SJSA1 (cell line): ENCODE measurements around the gene KHDC4. TPM values are rescaled to one million over a fixed set of nuclear protein-coding genes. Genes with fewer than 3 reads are reported as not detected.
"Not testable (repeated sequence)": the region's sequence is repeated elsewhere in the genome, so short reads cannot be mapped to it uniquely, and the experiment has no call there.

Source experiments
- DNase-seq, 2 experiments: peaks; one replicate each; pipeline ENCODE4 v3.0.0-alpha.2; 2015 to 2020; ENCODE audit warnings: low spot score in 2 of 2, low read depth in 1 of 2
- H3K27ac ChIP-seq: fragments of 250-450 bp; sonication (Bioruptor Pico); 2 replicates; pipeline ENCODE4 v1.5.1; 2020; ENCODE audit warnings: mild to moderate bottlenecking, moderate library complexity
- H3K27me3 ChIP-seq: fragments of 250-450 bp; sonication (Bioruptor Pico); replicated peaks from 2 replicates; pipeline ENCODE4 v1.5.1; 2020; ENCODE audit warnings: mild to moderate bottlenecking, moderate library complexity
- H3K36me3 ChIP-seq: fragments of 250-450 bp; sonication (Bioruptor Pico); 2 replicates; pipeline ENCODE4 v1.5.1; 2020; ENCODE audit warnings: mild to moderate bottlenecking
- H3K4me1 ChIP-seq: fragments of 250-450 bp; sonication (Bioruptor Pico); replicated peaks from 2 replicates; pipeline ENCODE4 v1.6.1; 2021; ENCODE audit warnings: mild to moderate bottlenecking
- H3K4me3 ChIP-seq: fragments of 250-450 bp; sonication (Bioruptor Pico); 2 replicates; pipeline ENCODE4 v1.5.1; 2020; ENCODE audit warnings: mild to moderate bottlenecking
- H3K9me3 ChIP-seq: fragments of 250-450 bp; sonication (Bioruptor Pico); replicated peaks from 2 replicates; pipeline ENCODE4 v1.5.1; 2020; ENCODE audit warnings: mild to moderate bottlenecking
- total RNA-seq: library from RNA; depleted of rRNA; stranded (reverse); fragments of >200 nt; shearing (Covaris generic); gene quantifications from 2 replicates; pipeline ENCODE4 v1.2.3, GENCODE V29; 2014

KHDC4 gene
- total RNA-seq, 1 experiment from 2014 or later: 31.5 TPM

- no peak overlapping the region for H3K27ac ChIP-seq
- H3K36me3 ChIP-seq: peaks cover 13% of the 10 kb centered on the region
- no peak overlapping the region for H3K4me3 ChIP-seq
- H3K4me1 ChIP-seq: peaks cover 15% of the 10 kb centered on the region
- no peaks in the 10 kb centered on the region for H3K9me3 ChIP-seq
- H3K27me3 ChIP-seq: no peaks in the 10 kb centered on the region
- no peak for DNase-seq
Measured at GRCh38 chr1:155941845-155942531, 7.8 kb upstream of the KHDC4 start.

- no peak for DNase-seq
- Histone ChIP-seq H3K27ac (no peak within 1 kb of the TSS), H3K4me1 (peaks cover 15% of the 10 kb centered on the region), H3K9me3 (no peaks in the 10 kb centered on the region), H3K36me3 (peaks cover 6% of the 10 kb centered on the region), H3K27me3 (no peaks in the 10 kb centered on the region), H3K4me3 (no peak within 1 kb of the TSS)
Measured at GRCh38 chr1:155940993-155941844, 7.0 kb upstream of the KHDC4 start, which contains the start of gene RXFP4. TSS of gene RXFP4 (plus strand) at chr1:155941638. CDS start at chr1:155941710, 72 bp downstream.

DNA sequence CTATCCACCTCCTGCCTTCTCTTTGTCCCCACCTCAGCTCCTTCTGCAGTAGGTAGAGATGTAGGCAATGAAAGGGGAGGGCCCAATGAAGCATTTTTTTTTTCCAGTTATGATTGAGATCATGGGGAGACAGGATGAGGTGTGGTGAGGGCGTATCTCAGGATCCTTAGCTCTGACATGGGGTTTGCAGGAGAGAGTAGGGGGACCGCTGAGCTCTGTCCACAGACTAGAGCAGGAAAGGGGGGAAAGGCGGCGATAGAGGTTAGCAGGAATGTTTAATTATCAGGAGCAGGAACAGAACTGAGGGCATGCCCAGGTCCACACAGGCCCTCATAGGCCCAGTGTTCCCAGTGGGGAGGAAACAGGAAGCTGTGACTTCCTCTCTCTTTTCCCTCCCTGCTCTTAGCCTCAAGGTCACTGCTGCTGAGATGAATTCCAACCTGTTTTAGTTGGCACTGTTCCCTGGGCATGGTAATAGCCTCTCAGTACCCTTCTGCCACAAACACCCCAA is 6.3 kb upstream of the KHDC4 start:
- no peak overlapping the region for H3K4me3 ChIP-seq
- no peaks in the 10 kb centered on the region for H3K27me3 ChIP-seq
- H3K27ac ChIP-seq: no peak overlapping the region
- no peaks in the 10 kb centered on the region; the same call in 1 of the 2 replicates for H3K36me3 ChIP-seq
- peak in 1 of 2 experiments; percentile 39 for DNase-seq
- H3K4me1 ChIP-seq: peaks cover 15% of the 10 kb centered on the region
- no peaks in the 10 kb centered on the region for H3K9me3 ChIP-seq

DNA sequence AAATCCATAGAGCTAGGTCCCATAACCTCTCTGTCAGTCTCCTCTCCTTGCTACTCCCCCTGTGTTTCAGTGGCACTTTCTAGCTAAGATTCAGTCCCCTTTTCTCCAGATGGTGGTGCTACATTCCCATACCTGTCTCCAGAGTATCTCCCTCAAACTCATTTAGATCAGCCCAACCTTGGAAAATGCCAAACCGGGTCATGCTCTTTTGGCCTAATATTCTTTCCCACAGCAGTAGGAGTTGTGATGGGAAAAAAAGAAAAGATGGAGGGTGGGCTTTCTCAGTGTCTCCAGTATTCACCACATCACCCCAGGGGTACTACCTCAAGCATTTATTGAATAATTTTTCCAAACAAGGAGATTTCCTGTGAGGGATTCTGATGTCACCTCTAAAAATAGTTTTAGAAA is 4.0 kb upstream of the KHDC4 start:
- Histone ChIP-seq H3K27ac (no peak overlapping the region), H3K4me3 (no peak overlapping the region), H3K36me3 (peaks cover 9% of the 10 kb centered on the region), H3K9me3 (no peaks in the 10 kb centered on the region), H3K4me1 (peaks cover 21% of the 10 kb centered on the region), H3K27me3 (no peaks in the 10 kb centered on the region)
- peak in 1 of 2 experiments; percentile 52 for DNase-seq

DNA sequence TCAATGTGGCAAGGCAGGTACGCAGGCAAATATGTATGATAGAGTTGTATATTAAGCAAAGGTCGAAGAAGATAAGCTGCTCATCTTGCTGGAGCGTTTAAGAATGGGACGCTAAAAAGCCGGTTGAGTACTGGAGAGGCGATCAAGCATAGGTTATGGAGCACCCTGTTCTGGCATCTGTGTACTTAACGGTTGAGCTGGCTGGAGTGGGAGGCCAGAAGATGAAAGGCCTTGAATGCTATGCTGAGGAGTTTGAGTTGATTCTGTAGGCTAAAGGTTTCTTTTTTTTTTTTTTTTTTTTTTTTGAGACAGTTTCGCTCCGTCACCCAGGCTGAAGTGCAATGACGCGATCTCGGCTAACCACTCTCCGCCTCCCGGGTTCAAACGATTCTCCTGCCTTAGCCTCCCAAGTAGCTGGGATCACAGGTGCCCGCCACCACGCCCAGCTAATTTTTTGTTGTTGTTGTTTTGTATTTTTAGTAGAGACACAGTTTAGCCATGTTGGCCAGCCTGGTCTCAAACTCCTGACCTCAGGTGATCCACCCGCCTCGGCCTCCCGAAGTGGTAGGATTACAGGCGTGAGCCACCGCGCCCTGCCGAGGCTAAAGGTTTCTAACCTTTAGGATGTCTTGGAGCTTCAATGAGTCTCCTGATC is 850 bp upstream of the KHDC4 start:
- Histone ChIP-seq H3K36me3 (peaks cover 41% of the 10 kb centered on the region), H3K27me3 (no peaks in the 10 kb centered on the region), H3K4me3 (peak overlapping the region; percentile 55), H3K27ac (peak overlapping the region; percentile 58), H3K4me1 (peaks cover 31% of the 10 kb centered on the region), H3K9me3 (no peaks in the 10 kb centered on the region)
- DNase-seq: no peak

DNA sequence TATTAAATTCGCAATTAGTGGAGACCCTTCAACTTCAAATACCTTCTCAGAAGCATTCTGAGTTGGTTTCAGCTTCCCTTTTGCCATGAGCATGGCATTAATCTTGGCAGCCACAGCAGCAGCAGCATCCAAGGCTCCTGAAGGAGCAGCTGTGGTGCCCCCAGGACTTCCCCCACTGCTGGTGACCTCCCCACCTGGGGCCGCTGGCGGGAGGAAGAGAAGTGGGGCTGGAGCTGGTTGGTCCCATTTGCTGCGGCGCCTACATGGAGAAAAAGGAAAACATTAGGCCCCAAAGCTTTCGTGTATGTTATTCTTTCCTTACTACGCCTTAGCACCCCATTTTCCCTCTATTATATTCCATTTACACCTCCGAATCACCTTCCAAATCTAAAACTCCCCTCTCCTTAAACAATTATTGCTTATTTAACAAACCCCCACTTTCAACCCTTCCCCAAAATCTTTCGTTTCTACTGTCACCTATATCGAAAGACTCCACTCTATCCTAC is 569 bp downstream of the KHDC4 start:
- Histone ChIP-seq H3K27me3 (no peaks in the 10 kb centered on the region), H3K27ac (peak overlapping the region; percentile 60), H3K36me3 (peaks cover 55% of the 10 kb centered on the region), H3K4me3 (peak overlapping the region; percentile 55), H3K4me1 (peaks cover 30% of the 10 kb centered on the region), H3K9me3 (no peaks in the 10 kb centered on the region)
- no peak for DNase-seq

DNA sequence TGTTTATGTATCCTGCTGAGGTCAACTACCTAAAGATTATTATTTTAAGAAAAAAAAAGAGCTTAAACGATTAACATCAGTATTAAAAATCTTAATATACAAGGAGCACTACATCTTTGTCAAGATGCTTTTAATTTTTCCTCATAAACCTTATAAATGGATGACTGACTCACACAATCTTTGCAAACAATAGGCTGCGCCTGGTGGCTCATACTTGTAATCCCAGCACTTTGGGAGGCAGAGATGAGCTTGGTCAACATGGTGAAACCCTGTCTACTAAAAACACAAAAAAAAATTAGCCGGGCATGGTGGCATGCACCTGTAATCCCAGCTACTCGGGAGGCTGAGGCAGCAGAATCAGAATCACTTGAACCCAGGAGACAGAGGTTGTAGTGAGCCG is 1.7 kb downstream of the KHDC4 start:
- peaks cover 66% of the 10 kb centered on the region for H3K36me3 ChIP-seq
- no peaks in the 10 kb centered on the region for H3K27me3 ChIP-seq
- H3K4me1 ChIP-seq: peaks cover 30% of the 10 kb centered on the region
- H3K9me3 ChIP-seq: no peaks in the 10 kb centered on the region
- H3K27ac ChIP-seq: no peak overlapping the region
- H3K4me3 ChIP-seq: peak overlapping the region; percentile 55
- DNase-seq: no peak

DNA sequence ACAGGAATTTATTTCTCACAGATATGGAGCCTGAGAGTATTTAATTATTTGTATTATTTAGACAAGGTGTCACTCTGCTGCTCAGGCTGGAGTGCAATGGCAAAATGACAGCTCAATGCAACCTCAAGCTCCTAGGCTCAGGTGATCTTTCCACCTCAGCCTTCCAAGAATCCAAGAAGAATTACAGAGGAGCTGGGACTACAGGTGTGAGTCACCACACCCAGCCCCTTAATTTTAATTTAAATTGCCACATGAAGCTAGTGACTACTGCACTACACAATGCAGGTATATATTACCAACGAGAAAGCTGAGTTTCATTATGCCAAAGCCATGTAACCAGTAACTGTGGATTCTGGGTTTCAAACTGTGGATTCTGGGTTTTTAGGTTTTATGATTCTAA is 2.1 kb downstream of the KHDC4 start:
- Histone ChIP-seq H3K36me3 (peaks cover 70% of the 10 kb centered on the region), H3K27ac (peak overlapping the region; percentile 19; the same call in 1 of the 2 replicates), H3K4me3 (no peak overlapping the region), H3K4me1 (peaks cover 30% of the 10 kb centered on the region), H3K9me3 (no peaks in the 10 kb centered on the region), H3K27me3 (no peaks in the 10 kb centered on the region)
- no peak for DNase-seq

DNA sequence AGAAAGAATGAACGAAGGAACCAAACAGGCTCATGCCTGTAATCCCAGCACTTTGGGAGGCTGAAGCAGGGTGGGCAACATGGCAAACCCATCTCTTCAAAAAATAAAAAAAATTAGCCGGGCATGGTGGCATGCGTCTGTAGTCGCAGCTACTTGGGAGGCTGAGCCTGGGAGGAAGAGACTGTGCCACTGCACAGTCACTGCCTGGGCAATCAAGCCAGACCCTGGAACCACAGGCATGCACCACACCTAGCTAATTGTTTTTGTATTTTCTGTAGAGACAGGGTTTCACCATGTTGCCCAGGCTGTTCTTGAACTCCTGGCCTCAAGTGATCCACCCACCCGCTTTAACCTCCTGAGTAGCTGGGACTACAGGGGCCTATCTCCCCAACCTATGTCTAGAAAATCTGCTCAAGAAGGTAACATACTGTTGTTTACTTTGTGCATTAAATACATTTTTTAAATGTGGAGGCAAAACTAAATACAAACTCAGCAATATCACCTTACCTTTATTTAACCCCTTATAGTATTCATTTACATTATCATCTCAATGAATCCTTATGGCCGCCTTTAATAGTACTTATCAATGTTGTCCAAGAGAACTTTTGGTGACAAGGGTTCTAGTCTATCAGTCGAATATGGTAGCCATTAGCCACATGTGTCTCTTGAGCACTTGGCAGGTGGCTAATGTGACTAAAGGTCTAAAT is 2.7 kb downstream of the KHDC4 start:
- peak overlapping the region; percentile 19; the same call in 1 of the 2 replicates for H3K27ac ChIP-seq
- no peaks in the 10 kb centered on the region for H3K9me3 ChIP-seq
- peaks cover 30% of the 10 kb centered on the region for H3K4me1 ChIP-seq
- DNase-seq: no peak
- no peaks in the 10 kb centered on the region for H3K27me3 ChIP-seq
- H3K36me3 ChIP-seq: peaks cover 76% of the 10 kb centered on the region
- no peak overlapping the region for H3K4me3 ChIP-seq

DNA sequence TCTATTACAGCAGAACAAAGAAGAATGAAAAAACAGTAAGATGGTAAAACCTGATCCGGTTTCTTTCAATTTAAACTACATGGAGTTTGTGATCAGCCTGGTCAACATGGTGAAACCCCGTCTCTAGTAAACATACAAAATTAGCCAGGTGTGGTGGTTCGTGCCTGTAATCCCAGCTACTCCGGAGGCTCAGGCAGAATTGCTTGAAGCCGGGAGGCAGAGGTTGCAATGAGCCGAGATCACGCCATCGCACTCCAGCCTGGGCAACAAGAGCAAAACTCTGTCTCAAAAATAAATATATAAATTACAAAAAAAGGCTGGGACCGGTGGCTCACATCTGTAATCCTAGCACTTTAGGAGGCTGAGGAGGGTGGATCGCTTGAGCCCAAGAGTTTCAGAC is 3.5 kb downstream of the KHDC4 start:
- Histone ChIP-seq H3K36me3 (peaks cover 84% of the 10 kb centered on the region), H3K4me1 (peaks cover 30% of the 10 kb centered on the region)
- not testable (repeated sequence) for DNase-seq, H3K9me3 ChIP-seq, H3K27ac ChIP-seq, H3K27me3 ChIP-seq, H3K4me3 ChIP-seq

- H3K27ac ChIP-seq: no peak overlapping the region
- H3K4me3 ChIP-seq: no peak overlapping the region
- no peaks in the 10 kb centered on the region for H3K9me3 ChIP-seq
- no peaks in the 10 kb centered on the region for H3K27me3 ChIP-seq
- no peak for DNase-seq
- H3K36me3 ChIP-seq: peaks cover 100% of the 10 kb centered on the region
- peaks cover 27% of the 10 kb centered on the region for H3K4me1 ChIP-seq
Measured at GRCh38 chr1:155929057-155929456, 5.2 kb downstream of the KHDC4 start.

DNA sequence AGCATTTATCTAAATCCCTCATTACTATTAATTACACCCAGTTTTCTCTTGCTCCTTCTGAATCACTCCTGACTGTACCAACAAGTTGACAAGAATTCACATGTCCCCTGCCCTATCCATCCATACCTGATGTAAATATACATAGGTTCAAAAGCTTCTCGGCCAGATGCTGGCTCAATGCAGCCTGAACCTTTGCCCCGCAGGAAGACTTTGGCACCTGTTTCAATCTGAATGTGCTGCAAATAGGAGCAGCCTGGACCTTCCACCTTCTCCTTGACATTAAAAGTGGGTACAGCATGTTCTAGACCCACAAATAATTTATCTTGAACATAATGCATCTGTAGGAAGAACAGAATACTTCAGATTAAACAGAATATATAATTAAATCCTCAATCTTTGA is 8.7 kb downstream of the KHDC4 start:
- Histone ChIP-seq H3K9me3 (no peaks in the 10 kb centered on the region), H3K4me1 (peaks cover under 1% of the 10 kb centered on the region; the same call in 1 of the 2 replicates), H3K27ac (no peak overlapping the region), H3K27me3 (no peaks in the 10 kb centered on the region), H3K36me3 (peaks cover 99% of the 10 kb centered on the region), H3K4me3 (no peak overlapping the region)
- no peak for DNase-seq

DNA sequence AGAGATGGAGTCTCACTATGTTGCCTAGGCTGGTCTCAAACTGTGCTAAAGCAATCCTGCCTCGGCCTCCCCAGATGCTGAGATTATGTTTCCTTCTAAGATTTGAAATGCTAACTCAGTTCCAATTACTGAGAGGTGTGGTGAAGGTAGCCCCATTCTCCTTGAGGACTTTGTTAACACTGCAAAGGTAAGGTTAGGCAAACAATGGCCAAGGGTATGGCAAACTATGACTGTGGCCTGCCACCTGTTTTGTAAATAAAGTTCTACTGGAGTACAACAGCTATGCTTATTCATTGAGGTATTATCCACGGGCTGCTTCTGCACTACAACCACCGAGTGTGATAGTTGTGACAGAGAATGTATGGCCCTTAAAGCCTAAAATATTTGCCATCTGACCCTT is 13.5 kb downstream of the KHDC4 start:
- no peak for DNase-seq
- no peaks in the 10 kb centered on the region for H3K27me3 ChIP-seq
- no peak overlapping the region for H3K27ac ChIP-seq
- H3K36me3 ChIP-seq: peaks cover 96% of the 10 kb centered on the region
- H3K4me1 ChIP-seq: no peaks in the 10 kb centered on the region
- no peak overlapping the region for H3K4me3 ChIP-seq
- no peaks in the 10 kb centered on the region for H3K9me3 ChIP-seq
